GM21360 (cell line): Measurements from ENCODE around the gene ETHE1.
A peak's percentile ranks its signal among the peaks of the same experiment; 100 is the strongest.
"Not testable (repeated sequence)": the region's sequence is repeated elsewhere in the genome, so short reads cannot be mapped to it uniquely, and the experiment has no call there.

ENCODE experiments used
- ATAC-seq: cut with Tn5 transposase; IDR thresholded peaks from one replicate; pipeline ENCODE4 v1.9.1; 2021; ENCODE audit warnings: mild to moderate bottlenecking, moderate library complexity; ENCODE audit not compliant: unreplicated experiment

ETHE1 gene

DNA sequence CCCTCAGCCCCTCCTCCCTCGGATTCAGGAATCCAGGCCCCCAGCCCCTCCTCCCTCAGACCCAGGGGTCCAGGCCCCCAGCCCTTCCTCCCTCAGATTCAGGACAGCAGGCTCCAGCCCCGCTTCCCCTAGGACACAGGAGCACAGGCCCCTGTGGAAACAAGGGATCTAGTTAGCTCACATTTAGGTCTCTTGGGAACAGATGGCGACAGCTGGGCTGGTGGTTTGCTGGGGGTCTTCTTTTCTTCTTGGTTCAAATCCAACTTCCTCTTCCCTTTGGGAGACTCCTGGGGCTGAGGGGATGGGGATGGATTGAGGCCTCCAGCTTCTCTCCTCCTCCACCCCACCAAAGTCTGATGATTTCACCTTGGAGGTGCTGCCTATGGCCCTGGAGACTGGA lies 25.6 kb upstream of the ETHE1 start:
- ATAC-seq = no peak

GRCh38 chr19:43552198-43552450 lies 25.1 kb upstream of the ETHE1 start:
- no peak for ATAC-seq

- ATAC-seq = no peak
These were observed 24.6 kb upstream of the ETHE1 start for GRCh38 chr19:43551399-43552197.

- ATAC-seq = no peak
These were observed 21.7 kb upstream of the ETHE1 start for GRCh38 chr19:43548706-43549105.

- not testable (repeated sequence) for ATAC-seq
These were observed 20.9 kb upstream of the ETHE1 start for GRCh38 chr19:43547926-43548325.

- ATAC-seq = no peak
These were observed 19.6 kb upstream of the ETHE1 start for GRCh38 chr19:43546581-43546980.

DNA sequence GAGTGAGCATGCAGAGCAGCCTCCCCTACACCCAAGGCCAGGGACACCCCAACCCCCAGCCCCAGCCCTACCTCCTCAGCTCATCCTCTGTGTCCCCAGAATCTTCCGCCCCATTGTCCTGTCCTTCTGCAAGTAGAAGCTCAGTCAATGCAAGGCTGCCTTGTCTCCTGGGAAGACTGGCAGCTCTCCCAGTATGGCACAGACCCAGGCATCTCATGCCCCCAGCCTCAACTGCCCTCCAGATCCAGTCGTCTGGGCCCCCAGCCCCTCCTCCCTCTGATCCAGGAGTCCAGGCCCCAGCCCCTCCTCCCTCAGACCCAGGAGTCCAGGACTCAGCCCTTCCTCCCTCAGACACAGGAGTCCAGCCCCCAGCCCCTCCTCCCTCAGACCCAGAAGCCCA lies 19.0 kb upstream of the ETHE1 start:
- ATAC-seq = no peak

- ATAC-seq = no peak
These were observed 18.3 kb upstream of the ETHE1 start for GRCh38 chr19:43545276-43545675.

GRCh38 chr19:43544077-43544476 lies 17.1 kb upstream of the ETHE1 start:
- ATAC-seq = no peak

- no peak for ATAC-seq
These were observed 15.1 kb upstream of the ETHE1 start for GRCh38 chr19:43541920-43542650.

- ATAC-seq = no peak
These were observed 13.4 kb upstream of the ETHE1 start for GRCh38 chr19:43540381-43540780.

GRCh38 chr19:43538922-43539321 lies 11.9 kb upstream of the ETHE1 start:
- no peak for ATAC-seq

- ATAC-seq = no peak
These were observed 8.1 kb upstream of the ETHE1 start for GRCh38 chr19:43534816-43535761.

GRCh38 chr19:43534305-43534815 lies 7.4 kb upstream of the ETHE1 start:
- ATAC-seq = no peak

GRCh38 chr19:43533546-43534304 lies 6.7 kb upstream of the ETHE1 start:
- peak; percentile 55 for ATAC-seq

DNA sequence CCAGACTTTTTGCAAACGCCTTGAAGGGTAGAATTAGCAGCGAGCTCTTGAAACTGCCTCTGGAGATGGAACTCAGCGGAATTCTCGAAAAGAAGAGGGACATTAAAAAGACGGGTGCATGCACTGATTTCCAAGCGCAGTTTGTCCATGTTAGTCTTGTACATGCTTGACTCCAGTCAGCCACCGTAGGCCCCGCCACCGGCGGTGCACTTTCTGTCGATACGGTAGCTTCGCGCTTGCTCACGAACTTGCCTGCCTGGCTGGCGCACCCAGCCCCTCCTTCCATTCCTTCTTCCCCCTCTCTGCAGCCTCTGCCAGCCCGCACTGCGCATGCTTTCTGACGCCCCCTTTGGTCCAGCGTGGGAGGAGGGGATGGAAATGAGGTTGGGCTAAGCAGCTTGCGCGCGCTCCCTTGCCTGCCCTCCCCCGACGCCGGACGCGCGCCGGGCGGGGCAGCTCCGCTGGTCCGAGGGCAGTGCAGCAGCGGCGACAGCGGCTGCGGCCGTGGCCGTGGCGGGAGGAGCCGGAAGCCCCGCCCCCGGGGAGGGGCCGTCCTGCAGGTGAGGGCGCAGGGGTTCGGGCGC lies 6.1 kb upstream of the ETHE1 start, which contains the start of gene ZNF575:
TSS of gene ZNF575 (plus strand) at position 227 of the 584 bp plus-strand sequence. CDS start 1,235 bp downstream, outside the sequence.
- ATAC-seq = peak; percentile 53

GRCh38 chr19:43532571-43532961 lies 5.6 kb upstream of the ETHE1 start:
- no peak for ATAC-seq

DNA sequence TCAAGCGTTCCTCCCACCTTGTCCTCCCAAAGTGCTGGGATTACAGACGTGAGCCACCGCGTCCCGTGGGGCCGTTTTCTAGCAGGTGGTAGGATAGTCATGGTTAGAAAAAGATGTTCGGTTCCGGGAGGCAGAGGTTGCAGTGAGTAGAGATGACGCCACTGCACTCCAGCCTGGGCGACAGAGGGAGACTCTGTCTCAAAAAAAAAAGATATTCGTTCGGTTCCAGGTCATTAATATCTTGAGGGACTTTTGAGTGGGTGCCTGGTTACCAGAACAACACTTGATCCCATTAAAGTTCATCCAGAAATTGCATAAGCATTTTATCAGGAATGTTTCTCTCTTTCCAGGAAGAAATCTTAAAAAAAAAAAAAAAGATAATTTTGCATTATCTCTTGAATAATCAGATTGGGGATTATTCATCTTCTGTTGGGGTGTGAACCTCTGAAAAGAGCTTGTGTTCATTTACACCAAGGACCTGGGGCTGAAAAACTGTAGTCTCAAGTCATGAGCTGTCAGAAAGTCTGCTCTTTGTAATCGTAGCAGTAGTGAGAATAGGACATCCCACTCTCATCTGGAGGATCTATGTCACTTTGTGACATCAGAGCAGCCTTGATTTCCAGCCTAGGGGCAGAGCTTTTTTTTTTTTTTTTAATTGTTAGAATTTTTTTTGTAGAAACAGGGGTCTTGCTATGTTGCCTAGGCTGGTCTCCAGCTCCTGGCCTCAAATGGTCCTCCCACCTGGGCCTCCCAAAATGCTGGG lies 1.0 kb upstream of the ETHE1 start:
- ATAC-seq = no peak
